IPS-20b (cell line): Measurements from ENCODE around the gene ARHGAP25.

Source experiments
- H3K27ac ChIP-seq: one replicate; pipeline ENCODE4 v1.5.1; 2013; ENCODE audit warnings: low read length
- H3K27me3 ChIP-seq: 2 replicates; pipeline ENCODE4 v1.6.1; 2013; ENCODE audit warnings: mild to moderate bottlenecking, low read length, inconsistent platforms; ENCODE audit not compliant: insufficient read depth
- H3K36me3 ChIP-seq: 2 replicates; pipeline ENCODE4 v1.6.1; 2013; ENCODE audit warnings: low read depth, mild to moderate bottlenecking, inconsistent platforms, low read length, moderate library complexity; ENCODE audit not compliant: insufficient read depth
- H3K4me1 ChIP-seq: 2 replicates; pipeline ENCODE4 v1.6.1; 2013; ENCODE audit warnings: mild to moderate bottlenecking, control low read depth, inconsistent platforms, low read length, moderate library complexity; ENCODE audit not compliant: insufficient read depth
- H3K4me3 ChIP-seq: 2 replicates; pipeline ENCODE4 v1.5.1; 2013; ENCODE audit warnings: mild to moderate bottlenecking, low read length, inconsistent platforms
- H3K9ac ChIP-seq: 2 replicates; pipeline ENCODE4 v1.6.1; 2013; ENCODE audit warnings: low read depth, mild to moderate bottlenecking, inconsistent platforms, low read length, moderate library complexity
- H3K9me3 ChIP-seq: 2 replicates; pipeline ENCODE4 v1.6.1; 2013; ENCODE audit warnings: mild to moderate bottlenecking, low read depth, low read length, inconsistent platforms; ENCODE audit not compliant: insufficient read depth

The ARHGAP25 gene

GRCh38 chr2:68722712-68723111 is 11.9 kb upstream of the ARHGAP25 start:
- H3K4me3 ChIP-seq, result no peak overlapping the region
- no peaks in the 10 kb centered on the region for H3K9me3 ChIP-seq
- peaks cover 4% of the 10 kb centered on the region; the same call in 1 of the 2 replicates for H3K4me1 ChIP-seq
- H3K27me3 ChIP-seq, result no peaks in the 10 kb centered on the region
- H3K36me3 ChIP-seq, result no peaks in the 10 kb centered on the region
- H3K27ac ChIP-seq, result no peak overlapping the region
- H3K9ac ChIP-seq, result no peak overlapping the region

- no peaks in the 10 kb centered on the region for H3K36me3 ChIP-seq
- H3K27me3 ChIP-seq, result no peaks in the 10 kb centered on the region
- H3K4me3 ChIP-seq, result no peak overlapping the region
- no peak overlapping the region for H3K9ac ChIP-seq
- H3K4me1 ChIP-seq, result peaks cover 4% of the 10 kb centered on the region; the same call in 1 of the 2 replicates
- H3K9me3 ChIP-seq, result no peaks in the 10 kb centered on the region
- no peak overlapping the region for H3K27ac ChIP-seq
These were observed 11.4 kb upstream of the ARHGAP25 start for GRCh38 chr2:68723181-68723580.

GRCh38 chr2:68726100-68726499 is 8.5 kb upstream of the ARHGAP25 start:
- Histone ChIP-seq H3K9me3 (no peaks in the 10 kb centered on the region), H3K4me1 (peaks cover 4% of the 10 kb centered on the region; the same call in 1 of the 2 replicates), H3K36me3 (no peaks in the 10 kb centered on the region), H3K4me3 (no peak overlapping the region), H3K27ac (no peak overlapping the region), H3K9ac (no peak overlapping the region), H3K27me3 (no peaks in the 10 kb centered on the region)

GRCh38 chr2:68726608-68727367 is 7.8 kb upstream of the ARHGAP25 start:
- Histone ChIP-seq H3K4me1 (peaks cover 4% of the 10 kb centered on the region; the same call in 1 of the 2 replicates), H3K36me3 (no peaks in the 10 kb centered on the region), H3K27ac (no peak overlapping the region), H3K9ac (no peak overlapping the region), H3K27me3 (no peaks in the 10 kb centered on the region), H3K4me3 (no peak overlapping the region), H3K9me3 (no peaks in the 10 kb centered on the region)

- Histone ChIP-seq H3K9me3 (no peaks in the 10 kb centered on the region), H3K4me1 (peaks cover 4% of the 10 kb centered on the region; the same call in 1 of the 2 replicates), H3K36me3 (no peaks in the 10 kb centered on the region), H3K27me3 (no peaks in the 10 kb centered on the region), H3K4me3 (no peak overlapping the region), H3K27ac (no peak overlapping the region), H3K9ac (no peak overlapping the region)
These were observed 6.8 kb upstream of the ARHGAP25 start for GRCh38 chr2:68727683-68728375.

- Histone ChIP-seq H3K27me3 (no peaks in the 10 kb centered on the region), H3K4me3 (no peak overlapping the region), H3K9ac (no peak overlapping the region), H3K4me1 (peaks cover 4% of the 10 kb centered on the region; the same call in 1 of the 2 replicates), H3K27ac (no peak overlapping the region), H3K9me3 (no peaks in the 10 kb centered on the region), H3K36me3 (no peaks in the 10 kb centered on the region)
These were observed 3.8 kb upstream of the ARHGAP25 start for GRCh38 chr2:68730828-68731227.

GRCh38 chr2:68732036-68732932 is 2.3 kb upstream of the ARHGAP25 start:
- H3K9me3 ChIP-seq, result no peaks in the 10 kb centered on the region
- no peak overlapping the region for H3K9ac ChIP-seq
- H3K4me3 ChIP-seq, result no peak overlapping the region
- no peaks in the 10 kb centered on the region for H3K27me3 ChIP-seq
- peaks cover 4% of the 10 kb centered on the region; the same call in 1 of the 2 replicates for H3K4me1 ChIP-seq
- no peaks in the 10 kb centered on the region for H3K36me3 ChIP-seq
- H3K27ac ChIP-seq, result no peak overlapping the region

- no peaks in the 10 kb centered on the region for H3K27me3 ChIP-seq
- H3K27ac ChIP-seq, result no peak overlapping the region
- no peaks in the 10 kb centered on the region for H3K36me3 ChIP-seq
- H3K4me1 ChIP-seq, result no peaks in the 10 kb centered on the region
- H3K9me3 ChIP-seq, result no peaks in the 10 kb centered on the region
- no peak overlapping the region for H3K4me3 ChIP-seq
- no peak overlapping the region for H3K9ac ChIP-seq
These were observed 1.2 kb upstream of the ARHGAP25 start for GRCh38 chr2:68733365-68733764.

GRCh38 chr2:68734176-68734575 is 435 bp upstream of the ARHGAP25 start:
- H3K27me3 ChIP-seq, result no peaks in the 10 kb centered on the region
- no peak overlapping the region for H3K27ac ChIP-seq
- no peak overlapping the region for H3K4me3 ChIP-seq
- no peaks in the 10 kb centered on the region for H3K4me1 ChIP-seq
- no peaks in the 10 kb centered on the region for H3K9me3 ChIP-seq
- H3K9ac ChIP-seq, result no peak overlapping the region
- H3K36me3 ChIP-seq, result no peaks in the 10 kb centered on the region

GRCh38 chr2:68736086-68736485 is 1.5 kb downstream of the ARHGAP25 start:
- no peak overlapping the region for H3K27ac ChIP-seq
- no peaks in the 10 kb centered on the region for H3K4me1 ChIP-seq
- H3K4me3 ChIP-seq, result no peak overlapping the region
- H3K36me3 ChIP-seq, result no peaks in the 10 kb centered on the region
- H3K9ac ChIP-seq, result no peak overlapping the region
- no peaks in the 10 kb centered on the region for H3K27me3 ChIP-seq
- no peaks in the 10 kb centered on the region for H3K9me3 ChIP-seq

GRCh38 chr2:68737711-68738110 is 3.1 kb downstream of the ARHGAP25 start:
- Histone ChIP-seq H3K9ac (no peak overlapping the region), H3K27me3 (no peaks in the 10 kb centered on the region), H3K36me3 (no peaks in the 10 kb centered on the region), H3K27ac (no peak overlapping the region), H3K4me3 (no peak overlapping the region), H3K4me1 (0 out of 2 replicates have a peak, but pooled peaks cover under 1% of the 10 kb centered on the region), H3K9me3 (no peaks in the 10 kb centered on the region)
